Endothelial cell (in vitro differentiated cells): Measurements from ENCODE around the gene PHKB. TPM values are rescaled to one million over a fixed set of nuclear protein-coding genes. Genes with fewer than 3 reads are reported as not detected.
"Not testable (repeated sequence)": the region's sequence is repeated elsewhere in the genome, so short reads cannot be mapped to it uniquely, and the experiment has no call there.

Experiments used
- DNase-seq: peaks from one replicate; pipeline ENCODE4 v3.0.0; 2021; ENCODE audit warnings: low spot score
- H3K27ac Mint-ChIP-seq: one replicate; pipeline ENCODE4 v1.8.0; 2021; ENCODE audit warnings: mixed read lengths, inconsistent platforms; ENCODE audit not compliant: unreplicated experiment
- H3K27me3 Mint-ChIP-seq: one replicate; pipeline ENCODE4 v1.8.0; 2021; ENCODE audit warnings: mild to moderate bottlenecking, moderate library complexity, mixed read lengths, inconsistent platforms; ENCODE audit not compliant: unreplicated experiment
- H3K36me3 Mint-ChIP-seq: one replicate; pipeline ENCODE4 v1.8.0; 2021; ENCODE audit warnings: mild to moderate bottlenecking, low read depth, mixed read lengths, inconsistent platforms; ENCODE audit not compliant: unreplicated experiment
- H3K4me1 Mint-ChIP-seq: one replicate; pipeline ENCODE4 v1.8.0; 2021; ENCODE audit warnings: mild to moderate bottlenecking, mixed read lengths, inconsistent platforms; ENCODE audit not compliant: unreplicated experiment
- H3K4me3 Mint-ChIP-seq: one replicate; pipeline ENCODE4 v1.8.0; 2021; ENCODE audit warnings: mild to moderate bottlenecking, mixed read lengths, inconsistent platforms; ENCODE audit not compliant: unreplicated experiment
- H3K9me3 Mint-ChIP-seq: one replicate; pipeline ENCODE4 v1.8.0; 2021; ENCODE audit warnings: mixed read lengths, inconsistent platforms; ENCODE audit not compliant: unreplicated experiment
- total RNA-seq: library from RNA; stranded (reverse); fragmentation: NEBNext Ultra II Directional; extraction: Animal tissue kit (Norgen Biotek cat#: 25700); gene quantifications from one replicate; pipeline ENCODE4 v1.2.1, GENCODE V29; 2021; ENCODE audit not compliant: unreplicated experiment
- TF ChIP-seq, protein P1 (sequence below): fragments of 200-600 bp; sonication (generic); IDR thresholded peaks from one replicate; pipeline ENCODE4 v1.5.0; 2021; ENCODE audit warnings: antibody characterized with exemption; ENCODE audit not compliant: unreplicated experiment

Gene PHKB
- total RNA-seq, 1 donor from 2014 or later: 125 TPM

DNA sequence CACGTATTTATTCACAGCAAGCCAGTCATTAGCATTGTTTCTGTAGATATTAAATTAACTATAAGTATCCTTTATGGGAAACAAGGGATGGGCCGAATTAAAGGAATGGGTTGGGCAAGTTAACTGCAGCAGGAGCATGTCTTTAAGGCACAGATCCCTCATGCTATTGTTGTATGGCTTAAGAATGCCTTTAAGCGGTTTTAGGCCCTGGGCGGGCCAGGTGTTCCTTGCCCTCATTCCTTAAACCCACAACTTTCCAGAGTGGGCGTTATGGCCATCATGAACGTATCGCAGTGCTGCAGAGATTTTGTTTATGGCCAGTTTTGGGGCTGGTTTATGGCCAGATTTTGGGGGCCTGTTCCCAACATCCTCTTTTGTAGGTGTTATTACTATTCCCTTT is 9.1 kb downstream of the PHKB start:
- Mint-ChIP-seq H3K9me3 (no peaks in the 10 kb centered on the region), H3K4me3 (no peak overlapping the region), H3K27ac (no peak overlapping the region), H3K36me3 (peaks cover 6% of the 10 kb centered on the region), H3K4me1 (peaks cover 32% of the 10 kb centered on the region), H3K27me3 (no peaks in the 10 kb centered on the region)
- DNase-seq: no peak
- TF ChIP-seq, protein P1, sequence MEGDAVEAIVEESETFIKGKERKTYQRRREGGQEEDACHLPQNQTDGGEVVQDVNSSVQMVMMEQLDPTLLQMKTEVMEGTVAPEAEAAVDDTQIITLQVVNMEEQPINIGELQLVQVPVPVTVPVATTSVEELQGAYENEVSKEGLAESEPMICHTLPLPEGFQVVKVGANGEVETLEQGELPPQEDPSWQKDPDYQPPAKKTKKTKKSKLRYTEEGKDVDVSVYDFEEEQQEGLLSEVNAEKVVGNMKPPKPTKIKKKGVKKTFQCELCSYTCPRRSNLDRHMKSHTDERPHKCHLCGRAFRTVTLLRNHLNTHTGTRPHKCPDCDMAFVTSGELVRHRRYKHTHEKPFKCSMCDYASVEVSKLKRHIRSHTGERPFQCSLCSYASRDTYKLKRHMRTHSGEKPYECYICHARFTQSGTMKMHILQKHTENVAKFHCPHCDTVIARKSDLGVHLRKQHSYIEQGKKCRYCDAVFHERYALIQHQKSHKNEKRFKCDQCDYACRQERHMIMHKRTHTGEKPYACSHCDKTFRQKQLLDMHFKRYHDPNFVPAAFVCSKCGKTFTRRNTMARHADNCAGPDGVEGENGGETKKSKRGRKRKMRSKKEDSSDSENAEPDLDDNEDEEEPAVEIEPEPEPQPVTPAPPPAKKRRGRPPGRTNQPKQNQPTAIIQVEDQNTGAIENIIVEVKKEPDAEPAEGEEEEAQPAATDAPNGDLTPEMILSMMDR: no peak

DNA sequence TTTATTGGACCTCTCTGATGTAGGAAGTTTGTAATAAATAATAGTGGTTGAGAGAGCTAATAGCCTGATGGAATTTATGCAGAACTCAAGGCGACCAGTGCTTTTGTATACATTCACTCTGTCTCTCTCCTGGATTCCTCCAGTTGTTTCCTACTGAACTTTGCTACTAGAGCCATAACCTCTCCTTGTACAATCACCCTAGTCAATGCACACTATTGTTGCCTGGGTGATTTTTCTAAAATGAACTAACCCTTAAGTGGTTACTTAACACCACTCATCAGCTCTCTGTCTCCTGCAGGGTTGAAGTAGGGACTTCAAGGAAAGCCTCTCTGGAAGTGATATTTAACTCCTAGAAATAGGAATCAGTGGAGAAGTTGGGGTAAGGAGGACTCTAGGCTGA is 9.7 kb downstream of the PHKB start:
- TF ChIP-seq, protein P1: no peak
- Mint-ChIP-seq H3K4me3 (no peak overlapping the region), H3K27me3 (no peaks in the 10 kb centered on the region), H3K36me3 (peaks cover 6% of the 10 kb centered on the region), H3K4me1 (peaks cover 29% of the 10 kb centered on the region), H3K9me3 (no peaks in the 10 kb centered on the region), H3K27ac (no peak overlapping the region)
- DNase-seq: no peak

DNA sequence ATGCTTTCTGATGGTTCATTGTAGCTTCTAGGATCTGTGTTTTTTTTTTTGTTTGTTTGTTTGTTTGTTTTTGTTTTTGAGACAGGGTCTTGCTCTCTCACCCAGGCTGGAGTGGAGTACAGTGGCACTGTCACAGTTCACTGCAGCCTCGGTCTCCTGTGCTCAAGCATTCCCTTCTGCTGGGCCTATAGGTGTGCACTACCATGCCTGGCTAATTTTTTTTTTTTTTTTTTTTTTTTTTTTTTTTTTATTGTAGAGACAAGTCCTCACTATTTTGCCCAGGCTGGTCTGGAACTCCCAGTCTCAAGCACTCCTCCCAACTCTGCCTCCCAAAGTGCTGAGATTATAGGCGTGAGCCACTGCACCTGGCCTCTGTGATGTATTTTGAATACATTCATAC is 11.9 kb downstream of the PHKB start:
- H3K4me1 Mint-ChIP-seq: peaks cover 13% of the 10 kb centered on the region
- H3K36me3 Mint-ChIP-seq, DNase-seq, H3K4me3 Mint-ChIP-seq, H3K27me3 Mint-ChIP-seq, H3K27ac Mint-ChIP-seq, H3K9me3 Mint-ChIP-seq: not testable (repeated sequence)

GRCh38 chr16:47473792-47474191 is 12.7 kb downstream of the PHKB start:
- Mint-ChIP-seq H3K4me3 (no peak overlapping the region), H3K9me3 (no peaks in the 10 kb centered on the region), H3K27me3 (no peaks in the 10 kb centered on the region), H3K4me1 (peaks cover 7% of the 10 kb centered on the region), H3K27ac (no peak overlapping the region), H3K36me3 (peaks cover 6% of the 10 kb centered on the region)
- no peak for DNase-seq
- TF ChIP-seq, protein P1: no peak

- H3K36me3 Mint-ChIP-seq: peaks cover 9% of the 10 kb centered on the region
- no peak overlapping the region for H3K27ac Mint-ChIP-seq
- H3K4me1 Mint-ChIP-seq: peaks cover 4% of the 10 kb centered on the region
- H3K27me3 Mint-ChIP-seq: peaks cover 1% of the 10 kb centered on the region
- no peak overlapping the region for H3K4me3 Mint-ChIP-seq
- DNase-seq: no peak
- H3K9me3 Mint-ChIP-seq: no peaks in the 10 kb centered on the region
- TF ChIP-seq, protein P1: no peak
Observed at GRCh38 chr16:47475786-47476185, 14.7 kb downstream of the PHKB start.
